GM18505 (cell line): ENCODE measurements around the gene RBM47.
"Not testable (repeated sequence)": the region's sequence is repeated elsewhere in the genome, so short reads cannot be mapped to it uniquely, and the experiment has no call there.

Source experiments
- ATAC-seq: cut with Tn5 transposase; IDR thresholded peaks from one replicate; pipeline ENCODE4 v1.9.1; 2021; ENCODE audit not compliant: unreplicated experiment
- POLR2A ChIP-seq: IDR thresholded peaks from 4 replicates; pipeline ENCODE4 v1.6.1; 2011; ENCODE audit warnings: borderline replicate concordance; ENCODE audit not compliant: insufficient read depth, insufficient read length; ENCODE audit errors: extremely low read depth

Gene RBM47

GRCh38 chr4:40575846-40576245 lies 53.8 kb downstream of the RBM47 start:
- no peak for ATAC-seq
- no peak for TF ChIP-seq POLR2A

GRCh38 chr4:40573593-40574311 lies 55.9 kb downstream of the RBM47 start:
- no peak for TF ChIP-seq POLR2A
- ATAC-seq = no peak

GRCh38 chr4:40572692-40573310 lies 56.9 kb downstream of the RBM47 start:
- ATAC-seq = no peak
- no peak for TF ChIP-seq POLR2A

DNA sequence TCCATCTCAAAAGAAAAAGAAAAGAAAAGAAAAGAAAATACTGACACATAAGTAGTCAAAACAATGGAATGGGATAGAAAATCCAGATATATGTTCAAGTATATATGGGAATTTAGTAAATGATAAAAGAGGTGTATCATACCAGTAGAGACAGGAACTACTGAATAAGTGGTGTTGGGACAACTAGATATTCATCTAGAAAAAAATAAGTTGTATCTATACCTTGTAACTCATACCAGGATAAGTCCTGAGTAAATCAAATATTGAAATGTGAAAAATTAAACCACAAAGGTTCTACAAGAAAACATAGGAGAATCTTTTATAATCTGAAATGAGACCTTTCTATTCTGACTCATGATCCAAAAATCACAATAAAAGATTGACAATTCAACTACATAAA lies 58.5 kb downstream of the RBM47 start:
- TF ChIP-seq POLR2A = no peak
- ATAC-seq = no peak

DNA sequence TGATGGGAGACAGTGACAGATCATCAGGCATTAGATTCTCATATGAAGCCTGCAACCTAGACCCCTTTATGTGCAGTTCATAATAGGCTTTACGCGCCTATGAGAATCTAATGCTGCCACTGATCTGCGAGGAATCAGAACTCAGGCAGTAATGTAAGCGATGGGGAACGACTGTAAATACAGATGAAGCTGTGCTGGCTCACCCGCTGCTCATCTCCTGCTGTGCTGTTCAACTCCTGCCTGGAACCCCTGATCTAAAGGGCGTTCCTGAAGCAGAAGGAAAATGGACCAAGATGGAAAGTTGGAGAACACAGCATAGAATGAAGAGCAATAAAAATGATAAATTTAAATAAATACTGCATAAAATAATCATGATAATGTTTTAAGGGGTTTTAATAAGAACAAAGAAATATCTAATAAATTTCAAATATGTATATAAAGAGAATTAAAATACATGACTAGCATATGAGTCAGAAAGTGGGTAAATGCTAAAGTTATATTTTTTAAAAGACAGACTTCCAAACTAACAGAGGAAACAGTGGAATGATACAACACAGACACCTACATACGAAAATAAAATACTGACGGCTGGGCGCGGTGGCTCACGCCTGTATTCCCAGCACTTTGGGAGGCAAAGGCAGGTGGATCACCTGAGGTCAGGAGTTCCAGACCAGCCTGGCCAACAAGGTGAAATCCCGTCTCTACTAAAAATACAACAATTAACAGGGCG lies 59.2 kb downstream of the RBM47 start:
- no peak for TF ChIP-seq POLR2A
- no peak for ATAC-seq

DNA sequence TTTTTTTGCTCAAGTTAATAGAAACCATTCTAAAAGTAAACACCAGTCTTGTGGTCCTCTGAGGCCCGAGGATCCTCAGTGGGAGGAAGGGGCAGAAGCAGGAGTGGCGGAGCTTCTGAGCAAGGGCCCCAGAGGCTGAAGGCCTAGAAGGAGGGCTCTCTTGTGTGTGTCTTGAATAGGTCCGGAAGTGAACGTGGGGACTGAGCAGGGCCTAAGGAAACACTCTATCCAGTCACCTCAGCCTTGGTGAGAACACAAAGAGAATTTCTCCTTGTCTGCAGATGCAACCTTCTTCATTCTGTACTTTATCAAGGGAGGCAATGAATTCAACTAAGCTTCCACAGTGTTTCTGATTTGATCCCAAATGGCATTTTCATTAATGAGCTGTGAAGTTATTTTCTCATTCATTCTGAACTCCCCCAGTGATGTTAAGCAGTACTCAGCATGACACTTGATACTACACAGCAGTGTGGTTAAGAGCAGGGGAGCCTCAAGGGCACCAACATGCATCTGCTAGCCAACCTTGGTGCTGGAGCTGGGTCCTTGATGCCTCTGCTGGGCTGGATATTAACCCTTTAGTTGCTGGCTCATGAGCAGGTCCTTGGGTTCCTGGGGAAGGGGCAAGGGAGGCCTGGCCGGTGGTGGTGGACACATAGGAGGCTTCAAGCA lies 64.7 kb downstream of the RBM47 start:
- no peak for ATAC-seq
- TF ChIP-seq POLR2A = no peak

- ATAC-seq = no peak
- no peak for TF ChIP-seq POLR2A
These were observed 65.7 kb downstream of the RBM47 start for GRCh38 chr4:40564004-40564403.

- no peak for TF ChIP-seq POLR2A
- ATAC-seq = no peak
These were observed 66.3 kb downstream of the RBM47 start for GRCh38 chr4:40563401-40563800.

DNA sequence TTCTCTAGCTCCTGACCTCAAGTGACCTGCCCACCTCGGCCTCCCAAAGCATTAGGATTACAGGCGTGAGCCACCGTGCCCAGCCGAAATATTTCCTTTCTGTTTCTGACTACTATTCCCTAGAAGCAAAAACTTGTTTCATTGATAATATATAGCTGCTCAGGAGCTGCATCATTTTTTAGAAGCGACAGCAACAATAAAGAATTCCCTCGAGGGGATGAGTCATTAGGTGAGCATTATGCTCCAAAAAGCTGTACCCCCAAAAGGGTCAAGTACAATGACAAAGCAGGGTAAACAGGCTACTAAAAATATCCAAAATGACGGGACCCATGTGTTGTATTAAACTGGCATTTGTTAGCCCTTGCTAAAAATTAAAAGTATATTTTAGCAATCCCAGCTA lies 67.0 kb downstream of the RBM47 start:
- no peak for TF ChIP-seq POLR2A
- ATAC-seq = no peak

- no peak for TF ChIP-seq POLR2A
- ATAC-seq = no peak
These were observed 67.5 kb downstream of the RBM47 start for GRCh38 chr4:40562208-40562607.

- ATAC-seq = not testable (repeated sequence)
These were observed 68.0 kb downstream of the RBM47 start for GRCh38 chr4:40561543-40562177.

- peak; percentile 58 for ATAC-seq
- no peak for TF ChIP-seq POLR2A
These were observed 69.8 kb downstream of the RBM47 start for GRCh38 chr4:40559585-40560465.
